Measurements from ENCODE around the gene PWWP2A.
A peak's percentile ranks its signal among the peaks of the same experiment; 100 is the strongest.

The PWWP2A gene

GRCh38 chr5:160119905-160120266 lies 636 bp upstream of the PWWP2A start:
- no peak overlapping the region for H3K27ac ChIP-seq
- no peak for TF ChIP-seq ZFX (IDR thresholded peaks at IDR 0.05)
- no peak; the same call in 1 of the 2 replicates for TF ChIP-seq CTCF (conservative IDR thresholded peaks at IDR 0.05)

GRCh38 chr5:160118349-160119141 lies 705 bp downstream of the PWWP2A start:
- peak overlapping the region; percentile 97 for H3K27ac ChIP-seq
- TF ChIP-seq ZFX (IDR thresholded peaks at IDR 0.05): 0 out of 2 replicates have a peak, but pooled peaks have one; percentile 80
- no peak for TF ChIP-seq CTCF (conservative IDR thresholded peaks at IDR 0.05)

GRCh38 chr5:160116991-160117390 lies 2.3 kb downstream of the PWWP2A start:
- TF ChIP-seq ZFX (IDR thresholded peaks at IDR 0.05) (no peak), CTCF (conservative IDR thresholded peaks at IDR 0.05) (no peak)

GRCh38 chr5:160108124-160108523 lies 11.1 kb downstream of the PWWP2A start:
- TF ChIP-seq ZFX (IDR thresholded peaks at IDR 0.05): no peak
- no peak for TF ChIP-seq CTCF (conservative IDR thresholded peaks at IDR 0.05)
- H3K27ac ChIP-seq: no peak overlapping the region

More at GRCh38 chr5:160116991-160117390, 2.3 kb downstream of the PWWP2A start:
- no peak overlapping the region for H3K27ac ChIP-seq

- TF ChIP-seq ZFX (IDR thresholded peaks at IDR 0.05): no peak
- no peak for TF ChIP-seq CTCF (conservative IDR thresholded peaks at IDR 0.05)
- peak overlapping the region; percentile 22; the same call in 1 of the 2 replicates for H3K27ac ChIP-seq
These were observed 13.4 kb downstream of the PWWP2A start for GRCh38 chr5:160105686-160106360.

- H3K27ac ChIP-seq: no peak overlapping the region
- TF ChIP-seq CTCF (conservative IDR thresholded peaks at IDR 0.05) (no peak), ZFX (IDR thresholded peaks at IDR 0.05) (no peak)
These were observed 21.3 kb downstream of the PWWP2A start for GRCh38 chr5:160097991-160098390.

GRCh38 chr5:160096178-160096577 lies 23.1 kb downstream of the PWWP2A start:
- H3K27ac ChIP-seq: no peak overlapping the region
- no peak for TF ChIP-seq CTCF (conservative IDR thresholded peaks at IDR 0.05)
